NT2/D1 (cell line): Measurements from ENCODE around the gene NPAS1.

ENCODE experiments used
- SUZ12 ChIP-seq: IDR thresholded peaks from 2 replicates; pipeline ENCODE4 v1.6.1; 2011; ENCODE audit not compliant: insufficient read length, insufficient read depth; ENCODE audit errors: extremely low read depth
- ZNF274 ChIP-seq: IDR thresholded peaks from 2 replicates; pipeline ENCODE4 v1.6.1; 2011; ENCODE audit warnings: mild to moderate bottlenecking, low read depth, low read length

GRCh38 chr19:47018923-47019322, 714 bp upstream of the NPAS1 start:
- TF ChIP-seq ZNF274 (no peak), SUZ12 (no peak)
